ENCODE results near the gene VANGL1. TPM values are rescaled to one million over a fixed set of nuclear protein-coding genes. Genes with fewer than 3 reads are reported as not detected.
"Not testable (repeated sequence)": the region's sequence is repeated elsewhere in the genome, so short reads cannot be mapped to it uniquely, and the experiment has no call there.

Gene VANGL1
- total RNA-seq, 2 donors from 2014 or later, result 0.48 to 1.4 TPM

DNA sequence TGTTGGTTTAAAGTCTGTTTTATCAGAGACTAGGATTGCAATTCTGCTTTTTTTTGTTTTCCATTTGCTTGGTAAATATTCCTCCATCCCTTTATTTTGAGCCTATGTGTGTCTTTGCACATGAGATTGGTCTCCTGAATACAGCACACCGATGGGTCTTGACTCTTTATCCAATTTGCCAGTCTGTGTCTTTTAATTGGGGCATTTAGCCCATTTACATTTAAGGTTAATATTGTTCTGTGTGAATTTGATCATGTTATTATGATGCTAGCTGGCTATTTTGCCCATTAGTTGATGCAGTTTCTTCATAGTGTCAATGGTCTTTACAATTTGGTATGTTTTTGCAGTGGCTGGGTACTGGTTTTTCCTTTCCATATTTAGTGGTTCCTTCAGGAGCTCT, 4.5 kb upstream of the VANGL1 start:
- H3K27ac Mint-ChIP-seq; ATAC-seq; DNase-seq (ENCODE audit: low spot score in 2 of 2): not testable (repeated sequence)
- Mint-ChIP-seq H3K9me3 (peaks cover 21 to 35% of the 10 kb centered on the region in 2 donors), H3K36me3 (peaks cover 30 to 42% of the 10 kb centered on the region in 2 donors)

DNA sequence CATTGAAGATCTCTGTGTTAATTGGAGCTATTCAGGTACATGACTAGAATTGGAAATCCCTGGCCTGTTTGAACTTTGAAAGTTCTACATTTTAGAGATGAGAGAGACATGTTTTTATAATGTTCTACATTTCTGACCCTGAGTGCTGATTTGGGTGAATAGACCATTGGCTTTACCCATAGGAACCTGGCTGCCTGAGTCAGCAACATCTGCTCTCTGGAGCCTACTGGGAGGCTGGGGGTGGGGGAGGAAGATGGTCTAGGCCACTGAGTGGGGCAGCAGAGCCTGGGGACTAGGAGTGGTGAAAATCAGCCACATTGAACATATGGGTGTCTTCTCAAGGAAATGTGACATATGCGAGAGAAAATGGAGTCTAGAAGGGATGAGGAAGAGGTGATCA, 1.4 kb upstream of the VANGL1 start:
- peaks cover 21 to 35% of the 10 kb centered on the region in 2 donors for H3K9me3 Mint-ChIP-seq

DNA sequence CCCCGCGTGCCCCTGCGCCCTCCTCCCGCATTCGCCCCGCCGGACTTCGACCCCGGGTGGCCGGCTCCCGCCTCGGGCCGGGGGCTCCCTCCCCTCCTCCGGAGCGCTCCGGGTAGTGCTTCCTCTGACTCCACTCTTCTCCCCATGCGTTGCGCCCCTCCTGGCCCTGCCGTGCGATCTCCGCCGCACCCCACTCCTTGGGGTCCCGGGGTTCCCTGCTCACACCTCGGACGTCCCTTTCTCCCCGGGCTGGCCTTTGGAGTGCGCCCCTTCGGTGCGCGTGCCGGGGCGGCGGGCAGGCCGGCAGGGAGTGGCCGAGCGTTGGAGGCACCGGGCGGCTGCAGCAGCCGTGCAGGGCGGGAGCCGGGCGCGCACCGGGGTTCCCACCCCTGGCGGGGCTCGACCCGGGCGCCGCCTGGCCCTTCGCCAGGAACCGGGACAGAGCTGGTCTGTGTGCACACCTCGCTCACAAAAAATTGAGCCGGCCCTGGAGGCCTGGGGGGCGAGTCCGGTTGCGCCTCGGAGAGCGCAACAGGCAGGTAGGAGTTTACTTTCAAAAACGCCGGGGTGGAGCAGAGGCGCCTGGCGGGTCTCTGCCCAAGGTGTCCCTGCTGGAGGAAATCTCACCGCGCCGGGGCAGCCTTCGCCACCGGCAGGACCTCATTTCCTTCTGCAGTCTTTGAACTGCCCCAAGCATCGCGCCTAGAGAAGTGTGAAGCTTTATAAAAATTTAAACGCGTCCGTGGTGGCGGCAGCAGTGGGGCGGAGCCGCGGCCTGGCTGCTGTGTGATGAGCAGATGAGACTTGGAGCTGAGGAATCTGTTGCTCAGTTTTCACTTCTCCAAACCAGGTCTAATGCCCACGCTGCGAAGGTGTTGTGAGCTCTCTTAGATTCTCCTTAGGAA, 650 bp downstream of the VANGL1 start:
- Mint-ChIP-seq H3K27ac (no peak overlapping the region), H3K9me3 (peaks cover 15 to 24% of the 10 kb centered on the region in 2 donors), H3K36me3 (peaks cover 25 to 28% of the 10 kb centered on the region in 2 donors)
- peak in 1 of 2 donors; percentile 24 for DNase-seq (ENCODE audit: low spot score in 2 of 2)
- peak; percentile 53 to 58 for ATAC-seq

More for the DNA sequence above, 1.4 kb upstream of the VANGL1 start:
- ATAC-seq (no peak), DNase-seq (ENCODE audit: low spot score in 2 of 2) (no peak)
- no peak overlapping the region for H3K27ac Mint-ChIP-seq
- peaks cover 30 to 42% of the 10 kb centered on the region in 2 donors for H3K36me3 Mint-ChIP-seq

- ATAC-seq (no peak), DNase-seq (ENCODE audit: low spot score in 2 of 2) (no peak)
- H3K27ac Mint-ChIP-seq, result no peak overlapping the region
- peaks cover 19 to 22% of the 10 kb centered on the region in 2 donors for H3K36me3 Mint-ChIP-seq
- peaks cover 9 to 16% of the 10 kb centered on the region in 2 donors for H3K9me3 Mint-ChIP-seq
These were observed 1.5 kb downstream of the VANGL1 start for GRCh38 chr1:115643225-115643624.

DNA sequence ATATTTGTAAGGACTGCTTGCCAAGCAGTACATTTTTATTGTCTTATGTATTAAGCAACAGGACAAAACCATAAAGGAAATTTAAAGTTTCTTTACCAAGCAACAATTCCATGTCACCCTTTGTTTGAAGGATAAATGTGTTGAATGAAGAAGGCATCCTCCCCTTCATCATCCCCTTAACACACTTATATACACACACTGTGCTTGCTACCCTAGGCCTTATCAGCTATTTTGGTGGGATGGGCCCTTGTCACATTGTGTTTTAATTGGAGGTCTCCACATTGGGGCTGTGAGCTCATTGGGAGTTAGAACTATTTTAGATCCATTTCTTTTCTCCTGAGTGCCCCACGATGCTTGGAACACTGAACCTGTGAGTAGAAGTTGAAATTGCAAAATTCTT, 1.9 kb downstream of the VANGL1 start:
- Mint-ChIP-seq H3K36me3 (peaks cover 14 to 18% of the 10 kb centered on the region in 2 donors), H3K9me3 (peaks cover 5 to 12% of the 10 kb centered on the region in 2 donors), H3K27ac (no peak overlapping the region)
- no peak for DNase-seq (ENCODE audit: low spot score in 2 of 2)
- ATAC-seq, result no peak

DNA sequence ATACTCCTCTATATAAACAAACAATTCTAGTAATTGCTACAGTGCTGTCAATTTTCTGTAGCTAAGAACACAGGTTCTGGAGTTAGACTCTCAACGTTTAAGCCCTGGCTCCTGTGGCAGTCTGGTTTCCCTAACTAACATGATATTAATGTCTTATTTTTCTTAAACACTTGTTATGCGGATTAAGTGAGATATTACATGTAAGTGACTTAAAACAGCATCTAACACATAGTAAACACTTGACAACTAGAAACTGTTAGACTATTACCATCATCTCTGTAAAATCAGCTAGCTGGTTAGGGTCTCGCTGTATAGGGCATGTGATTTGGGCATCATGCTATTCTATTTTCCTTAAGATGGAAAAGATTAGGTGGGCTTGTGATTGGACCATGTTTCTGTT, 2.3 kb downstream of the VANGL1 start:
- ATAC-seq, result no peak

GRCh38 chr1:115647047-115647446, 5.3 kb downstream of the VANGL1 start:
- H3K27ac Mint-ChIP-seq, result no peak overlapping the region
- H3K9me3 Mint-ChIP-seq, result no peaks in the 10 kb centered on the region
- H3K36me3 Mint-ChIP-seq, result no peaks in the 10 kb centered on the region
- DNase-seq (ENCODE audit: low spot score in 2 of 2), result no peak
- no peak for ATAC-seq

More for the DNA sequence above, 2.3 kb downstream of the VANGL1 start:
- Mint-ChIP-seq H3K36me3 (peaks cover 10 to 16% of the 10 kb centered on the region in 2 donors), H3K27ac (no peak overlapping the region), H3K9me3 (peaks cover 4 to 10% of the 10 kb centered on the region in 2 donors)
- DNase-seq (ENCODE audit: low spot score in 2 of 2), result no peak

DNA sequence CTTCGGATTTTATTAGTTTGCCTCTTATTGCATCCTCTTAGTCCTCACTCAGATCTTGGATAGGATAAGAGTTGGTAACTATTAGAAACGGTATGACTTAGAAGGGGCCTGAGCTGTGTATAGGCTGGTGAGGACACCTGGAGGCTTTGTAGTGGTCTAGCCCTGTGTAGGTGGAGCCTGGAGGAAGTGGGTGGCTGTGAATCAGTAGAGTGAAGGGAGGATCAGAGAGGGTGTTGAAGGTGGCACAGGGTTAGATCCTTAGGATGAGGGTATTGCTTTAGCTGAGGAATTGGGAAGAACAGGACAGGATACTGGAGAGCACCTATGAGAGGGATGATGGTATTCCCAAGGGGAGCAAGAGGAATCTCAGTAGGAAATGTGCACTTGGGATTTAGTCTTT, 5.7 kb downstream of the VANGL1 start:
- Mint-ChIP-seq H3K36me3 (no peaks in the 10 kb centered on the region), H3K9me3 (no peaks in the 10 kb centered on the region), H3K27ac (no peak overlapping the region)
- ATAC-seq (peak; percentile 72 to 73), DNase-seq (ENCODE audit: low spot score in 2 of 2) (no peak)

DNA sequence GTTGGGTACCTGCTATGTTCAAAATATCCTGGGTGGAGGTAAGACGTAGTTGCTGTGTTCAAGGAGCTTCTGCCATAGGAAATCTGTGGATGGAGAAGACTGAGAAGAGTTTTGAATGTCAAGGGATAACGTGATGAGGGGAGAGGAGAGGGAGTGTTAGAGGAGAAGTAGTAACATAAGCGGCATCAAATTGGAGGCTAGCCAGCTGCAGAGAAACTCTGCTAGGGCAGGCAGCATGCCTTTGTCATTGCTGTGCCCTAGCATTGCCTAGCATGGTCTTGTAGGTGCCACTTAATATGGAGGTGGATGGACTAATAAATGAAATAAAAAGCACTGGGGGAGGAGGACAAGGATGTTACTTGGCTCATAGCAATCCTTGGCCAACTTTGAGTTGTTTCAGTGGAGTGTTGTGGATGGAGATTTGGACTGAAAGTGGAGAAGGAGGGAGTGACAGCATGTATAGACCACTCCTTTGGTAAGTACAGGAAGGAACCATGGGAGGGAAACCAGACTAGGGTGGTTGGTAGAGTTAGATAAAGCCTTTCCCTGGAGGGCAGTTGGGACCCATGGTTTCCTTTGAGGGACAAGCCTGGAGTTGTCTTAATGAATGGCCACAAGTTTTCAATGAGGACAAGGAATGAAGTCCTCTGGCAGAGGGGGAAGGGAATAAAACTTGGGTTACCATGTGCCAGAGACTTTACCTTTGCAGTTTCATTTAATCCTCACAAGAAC, 6.3 kb downstream of the VANGL1 start:
- Mint-ChIP-seq H3K27ac (no peak overlapping the region), H3K9me3 (no peaks in the 10 kb centered on the region), H3K36me3 (no peaks in the 10 kb centered on the region)
- no peak for ATAC-seq
- no peak for DNase-seq (ENCODE audit: low spot score in 2 of 2)

- H3K9me3 Mint-ChIP-seq, result no peaks in the 10 kb centered on the region
- ATAC-seq (peak; percentile 85 to 91), DNase-seq (ENCODE audit: low spot score in 2 of 2) (peak in 1 of 2 donors; percentile 27)
- H3K36me3 Mint-ChIP-seq, result no peaks in the 10 kb centered on the region
- H3K27ac Mint-ChIP-seq, result no peak overlapping the region
These were observed 7.2 kb downstream of the VANGL1 start for GRCh38 chr1:115648717-115649691.

- Mint-ChIP-seq H3K9me3 (no peaks in the 10 kb centered on the region), H3K27ac (no peak overlapping the region), H3K36me3 (no peaks in the 10 kb centered on the region)
- DNase-seq (ENCODE audit: low spot score in 2 of 2) (no peak), ATAC-seq (no peak)
These were observed 8.2 kb downstream of the VANGL1 start for GRCh38 chr1:115649964-115650363.

- H3K36me3 Mint-ChIP-seq, result no peaks in the 10 kb centered on the region
- DNase-seq (ENCODE audit: low spot score in 2 of 2) (no peak), ATAC-seq (no peak)
- no peak overlapping the region for H3K27ac Mint-ChIP-seq
- no peaks in the 10 kb centered on the region for H3K9me3 Mint-ChIP-seq
These were observed 9.2 kb downstream of the VANGL1 start for GRCh38 chr1:115650961-115651360.

GRCh38 chr1:115651391-115651790, 9.6 kb downstream of the VANGL1 start:
- Mint-ChIP-seq H3K9me3 (no peaks in the 10 kb centered on the region), H3K27ac (no peak overlapping the region), H3K36me3 (no peaks in the 10 kb centered on the region)
- no peak for ATAC-seq
- no peak for DNase-seq (ENCODE audit: low spot score in 2 of 2)

GRCh38 chr1:115652236-115652788, 10.5 kb downstream of the VANGL1 start:
- Mint-ChIP-seq H3K36me3 (no peaks in the 10 kb centered on the region), H3K27ac (no peak overlapping the region), H3K9me3 (no peaks in the 10 kb centered on the region)
- DNase-seq (ENCODE audit: low spot score in 2 of 2) (no peak), ATAC-seq (no peak)

DNA sequence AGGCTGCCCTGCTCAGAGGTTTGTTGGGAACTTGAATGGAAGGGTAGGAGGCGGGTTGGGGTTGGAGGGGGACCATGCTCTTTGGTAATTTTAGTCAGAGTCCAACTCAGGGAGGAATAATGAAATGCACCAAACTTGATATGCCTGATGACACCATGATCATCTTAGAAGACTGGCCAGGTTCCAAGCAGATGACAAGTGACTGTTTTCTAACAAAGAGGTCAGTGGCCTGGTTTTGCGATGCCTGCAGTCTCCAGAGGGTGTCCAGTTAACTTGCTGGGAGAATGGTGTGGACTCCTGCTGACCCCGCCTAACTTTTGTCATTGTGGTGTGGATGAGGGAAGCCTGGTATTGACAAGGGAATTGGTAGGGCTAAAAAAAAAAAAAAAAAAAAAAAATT, 12.4 kb downstream of the VANGL1 start:
- Mint-ChIP-seq H3K9me3 (no peaks in the 10 kb centered on the region), H3K36me3 (no peaks in the 10 kb centered on the region), H3K27ac (no peak overlapping the region)
- DNase-seq (ENCODE audit: low spot score in 2 of 2), result no peak
- no peak for ATAC-seq

DNA sequence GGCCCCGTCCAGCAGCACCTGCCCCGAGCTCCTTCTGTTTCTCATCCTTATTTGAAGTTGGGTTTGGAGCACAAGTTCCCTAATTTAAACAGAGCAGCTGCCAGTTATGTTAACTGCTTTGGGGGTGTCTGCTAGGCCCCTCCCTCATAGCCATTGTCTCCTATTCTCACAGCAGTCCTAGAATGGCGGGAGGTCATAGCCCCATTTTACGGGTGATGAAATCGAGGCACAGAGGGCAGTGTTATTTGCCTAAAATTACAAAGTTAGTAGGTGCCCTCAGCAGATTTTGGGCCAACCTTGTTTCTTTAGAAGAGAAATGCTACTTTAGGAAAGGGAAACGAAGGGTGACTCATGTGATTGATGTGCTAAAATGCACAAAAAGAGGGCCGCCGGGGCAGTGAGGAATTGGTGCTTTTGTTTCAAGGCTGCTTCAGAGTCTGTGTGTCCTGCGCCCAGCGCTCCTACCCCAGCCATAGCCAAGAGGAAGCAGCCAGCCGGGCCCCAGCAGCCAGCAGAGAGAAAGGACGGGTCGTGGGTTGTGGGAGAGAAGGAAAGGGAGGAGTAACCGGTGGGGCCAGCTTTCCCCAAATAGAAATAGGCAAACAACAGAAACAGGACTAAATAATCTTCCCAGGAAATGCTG, 13.0 kb downstream of the VANGL1 start:
- H3K36me3 Mint-ChIP-seq, result no peaks in the 10 kb centered on the region
- no peak for ATAC-seq
- H3K9me3 Mint-ChIP-seq, result no peaks in the 10 kb centered on the region
- no peak overlapping the region for H3K27ac Mint-ChIP-seq
- no peak for DNase-seq (ENCODE audit: low spot score in 2 of 2)
